HPDE6-E6E7 (cell line): Measurements from ENCODE around the gene SPINK5.
"Not testable (repeated sequence)": the region's sequence is repeated elsewhere in the genome, so short reads cannot be mapped to it uniquely, and the experiment has no call there.

Experiments
- DNase-seq: peaks from one replicate; pipeline ENCODE4 v3.0.0; 2011; ENCODE audit warnings: missing footprints; ENCODE audit errors: extremely low spot score

Gene SPINK5

GRCh38 chr5:148063861-148064260, at the start of gene SPINK5:
SPINK5 (plus strand) TSS chr5:148063980; CDS start chr5:148064045, 65 bp downstream.
- DNase-seq = no peak

GRCh38 chr5:148014276-148014675, 49.5 kb upstream of the SPINK5 start:
- DNase-seq = peak; percentile 31

- no peak for DNase-seq
These were observed 43.4 kb upstream of the SPINK5 start for GRCh38 chr5:148020257-148020988.

GRCh38 chr5:148027505-148027904, 36.3 kb upstream of the SPINK5 start:
- DNase-seq = no peak

- DNase-seq = no peak
These were observed 34.6 kb upstream of the SPINK5 start for GRCh38 chr5:148029131-148029530.

GRCh38 chr5:148033134-148033533, 30.6 kb upstream of the SPINK5 start:
- peak; percentile 47 for DNase-seq

- DNase-seq = no peak
These were observed 28.1 kb upstream of the SPINK5 start for GRCh38 chr5:148035676-148036075.

GRCh38 chr5:148042881-148043280, 20.9 kb upstream of the SPINK5 start:
- DNase-seq = no peak

GRCh38 chr5:148043705-148044104, 20.1 kb upstream of the SPINK5 start:
- DNase-seq = no peak

- DNase-seq = not testable (repeated sequence)
These were observed 8.6 kb upstream of the SPINK5 start for GRCh38 chr5:148055160-148055559.

GRCh38 chr5:148060309-148060708, 3.5 kb upstream of the SPINK5 start:
- DNase-seq = no peak

GRCh38 chr5:148060881-148061280, 2.9 kb upstream of the SPINK5 start:
- no peak for DNase-seq

GRCh38 chr5:148070621-148071020, 6.8 kb downstream of the SPINK5 start:
- DNase-seq = peak; percentile 26

- no peak for DNase-seq
These were observed 8.4 kb downstream of the SPINK5 start for GRCh38 chr5:148072207-148072606.

- no peak for DNase-seq
These were observed 11.7 kb downstream of the SPINK5 start for GRCh38 chr5:148075529-148075928.

GRCh38 chr5:148083203-148083602, 19.4 kb downstream of the SPINK5 start:
- no peak for DNase-seq

- no peak for DNase-seq
These were observed 20.5 kb downstream of the SPINK5 start for GRCh38 chr5:148084269-148084668.

GRCh38 chr5:148085310-148085709, 21.5 kb downstream of the SPINK5 start:
- DNase-seq = no peak

GRCh38 chr5:148085977-148086705, 22.4 kb downstream of the SPINK5 start:
- DNase-seq = no peak

- DNase-seq = no peak
These were observed 26.5 kb downstream of the SPINK5 start for GRCh38 chr5:148090146-148090772.

- DNase-seq = no peak
These were observed 27.0 kb downstream of the SPINK5 start for GRCh38 chr5:148090773-148091250.
